MM.1S (cell line): ENCODE results near the gene ABCA13.

Experiments used
- DNase-seq: peaks from one replicate; pipeline ENCODE4 v3.0.0-alpha.2; 2015
- H2AFZ ChIP-seq: fragments of 300-600 bp; sonication (generic); 2 replicates; pipeline ENCODE4 v1.6.0; 2016; ENCODE audit warnings: antibody characterized with exemption, low read length
- H3F3A ChIP-seq: fragments of 300-600 bp; sonication (generic); 2 replicates; pipeline ENCODE4 v1.6.1; 2016; ENCODE audit warnings: mild to moderate bottlenecking, antibody characterized with exemption, low read length, moderate library complexity, mixed read lengths; ENCODE audit not compliant: insufficient read depth
- H3K27ac ChIP-seq: fragments of 300-600 bp; sonication (generic); 2 replicates; pipeline ENCODE4 v1.5.1; 2016; ENCODE audit warnings: mild to moderate bottlenecking, low read length
- H3K27me3 ChIP-seq: fragments of 300-600 bp; sonication (generic); replicated peaks from 2 replicates; pipeline ENCODE4 v1.6.0; 2016; ENCODE audit warnings: low read length; ENCODE audit not compliant: insufficient read depth
- H3K36me3 ChIP-seq: fragments of 300-600 bp; sonication (generic); replicated peaks from 2 replicates; pipeline ENCODE4 v1.6.1; 2016; ENCODE audit warnings: mild to moderate bottlenecking, low read length, mixed read lengths; ENCODE audit not compliant: insufficient read depth
- H3K4me1 ChIP-seq: fragments of 300-600 bp; sonication (generic); 2 replicates; pipeline ENCODE4 v1.6.1; 2016; ENCODE audit warnings: low read length, mixed read lengths
- H3K4me2 ChIP-seq: fragments of 300-600 bp; sonication (generic); 2 replicates; pipeline ENCODE4 v1.6.0; 2016; ENCODE audit warnings: low read depth, low read length
- H3K4me3 ChIP-seq: fragments of 300-600 bp; sonication (generic); 2 replicates; pipeline ENCODE4 v1.5.1; 2016; ENCODE audit warnings: low read length, mixed read lengths
- H3K79me2 ChIP-seq: fragments of 300-600 bp; sonication (generic); 2 replicates; pipeline ENCODE4 v1.6.1; 2016; ENCODE audit warnings: mixed run types, low read length, mixed read lengths
- H3K9ac ChIP-seq: fragments of 300-600 bp; sonication (generic); 2 replicates; pipeline ENCODE4 v1.6.1; 2016; ENCODE audit warnings: low read length, mixed read lengths
- H3K9me2 ChIP-seq: fragments of 300-600 bp; sonication (generic); replicated peaks from 2 replicates; pipeline ENCODE4 v1.6.1; 2016; ENCODE audit warnings: mild to moderate bottlenecking, low read length, mixed read lengths; ENCODE audit not compliant: insufficient read depth
- H3K9me3 ChIP-seq: fragments of 300-600 bp; sonication (generic); replicated peaks from 2 replicates; pipeline ENCODE4 v1.6.1; 2016; ENCODE audit warnings: mild to moderate bottlenecking, low read length, mixed read lengths; ENCODE audit not compliant: insufficient read depth
- H4K20me1 ChIP-seq: fragments of 300-600 bp; sonication (generic); 2 replicates; pipeline ENCODE4 v1.6.1; 2016; ENCODE audit warnings: mild to moderate bottlenecking, low read length, moderate library complexity, mixed read lengths; ENCODE audit not compliant: insufficient read depth
- CTCF ChIP-seq: fragments of 300-600 bp; sonication (generic); IDR thresholded peaks from 2 replicates; pipeline ENCODE4 v1.5.1; 2016; ENCODE audit warnings: antibody characterized with exemption, low read length, mixed read lengths
- EZH2 ChIP-seq: fragments of 300-600 bp; sonication (generic); optimal IDR thresholded peaks from 2 replicates; pipeline ENCODE3; 2017; ENCODE audit warnings: low read depth, mild to moderate bottlenecking, antibody characterized with exemption, low read length, mixed read lengths
- EZH2phosphoT487 ChIP-seq: fragments of 300-600 bp; sonication (generic); IDR thresholded peaks from 2 replicates; pipeline ENCODE4 v1.6.1; 2018; ENCODE audit warnings: antibody characterized with exemption, low read length

Gene ABCA13

GRCh38 chr7:48420206-48420605 is 248.9 kb downstream of the ABCA13 start:
- no peaks in the 10 kb centered on the region for H3K27me3 ChIP-seq
- H3K4me3 ChIP-seq: no peak overlapping the region
- no peak overlapping the region for H2AFZ ChIP-seq
- no peak overlapping the region for H3K27ac ChIP-seq
- H3K9ac ChIP-seq: no peak overlapping the region
- no peak overlapping the region for H3K4me2 ChIP-seq
- no peaks in the 10 kb centered on the region for H3F3A ChIP-seq
- H3K9me2 ChIP-seq: no peaks in the 10 kb centered on the region
- TF ChIP-seq EZH2phosphoT487: no peak
- TF ChIP-seq CTCF: no peak
- no peak for TF ChIP-seq EZH2
- no peaks in the 10 kb centered on the region for H4K20me1 ChIP-seq
- H3K79me2 ChIP-seq: no peaks in the 10 kb centered on the region
- H3K9me3 ChIP-seq: no peaks in the 10 kb centered on the region
- no peaks in the 10 kb centered on the region for H3K4me1 ChIP-seq
- no peaks in the 10 kb centered on the region for H3K36me3 ChIP-seq
- no peak for DNase-seq

GRCh38 chr7:48421357-48421756 is 250.1 kb downstream of the ABCA13 start:
- H3F3A ChIP-seq: no peaks in the 10 kb centered on the region
- no peaks in the 10 kb centered on the region for H3K36me3 ChIP-seq
- H3K9ac ChIP-seq: no peak overlapping the region
- H4K20me1 ChIP-seq: no peaks in the 10 kb centered on the region
- DNase-seq: no peak
- TF ChIP-seq CTCF: no peak
- TF ChIP-seq EZH2phosphoT487: no peak
- no peak for TF ChIP-seq EZH2
- no peaks in the 10 kb centered on the region for H3K27me3 ChIP-seq
- no peak overlapping the region for H3K4me3 ChIP-seq
- H3K79me2 ChIP-seq: no peaks in the 10 kb centered on the region
- H3K9me2 ChIP-seq: no peaks in the 10 kb centered on the region
- H3K9me3 ChIP-seq: no peaks in the 10 kb centered on the region
- no peak overlapping the region for H3K27ac ChIP-seq
- H3K4me1 ChIP-seq: no peaks in the 10 kb centered on the region
- no peak overlapping the region for H2AFZ ChIP-seq
- H3K4me2 ChIP-seq: no peak overlapping the region

- H3K4me1 ChIP-seq: no peaks in the 10 kb centered on the region
- H3K9me2 ChIP-seq: no peaks in the 10 kb centered on the region
- H3K27me3 ChIP-seq: no peaks in the 10 kb centered on the region
- no peak overlapping the region for H3K4me3 ChIP-seq
- H3K9me3 ChIP-seq: no peaks in the 10 kb centered on the region
- no peak overlapping the region for H3K9ac ChIP-seq
- no peaks in the 10 kb centered on the region for H3K79me2 ChIP-seq
- no peaks in the 10 kb centered on the region for H4K20me1 ChIP-seq
- H3F3A ChIP-seq: no peaks in the 10 kb centered on the region
- TF ChIP-seq EZH2phosphoT487: no peak
- TF ChIP-seq CTCF: peak; percentile 59
- H3K36me3 ChIP-seq: no peaks in the 10 kb centered on the region
- no peak overlapping the region for H3K27ac ChIP-seq
- no peak overlapping the region for H2AFZ ChIP-seq
- peak; percentile 52 for DNase-seq
- no peak overlapping the region for H3K4me2 ChIP-seq
Observed at GRCh38 chr7:48424731-48425130, 253.5 kb downstream of the ABCA13 start.
